CD8-positive, alpha-beta memory T cell (primary cell): ENCODE measurements around the gene MRPS30. TPM values are rescaled to one million over a fixed set of nuclear protein-coding genes. Genes with fewer than 3 reads are reported as not detected.
"Not testable (repeated sequence)": the region's sequence is repeated elsewhere in the genome, so short reads cannot be mapped to it uniquely, and the experiment has no call there.

Experiments
- CTCF ChIA-PET: fragments of 350-600 bp; sonication (Branson Sonifier 250); formaldehyde crosslinking; loops from one replicate; lab custom pipeline; 2021; ENCODE audit warnings: antibody characterized with exemption; lab: Charles Lee
- POLR2A ChIA-PET: fragments of 350-600 bp; sonication (Branson Sonifier 250); formaldehyde crosslinking; loops from one replicate; lab custom pipeline; 2021; ENCODE audit warnings: antibody characterized with exemption; lab: Charles Lee
- DNase-seq, 5 donors: peaks; one replicate each; pipeline versions ENCODE4 v3.0.0 to v3.0.0-alpha.2; 2020 to 2022; ENCODE audit warnings: mixed read lengths in 1 of 5
- H3K27ac ChIP-seq: one replicate; pipeline ENCODE4 v1.7.0; 2013; ENCODE audit warnings: low read depth, mild to moderate bottlenecking, low read length, moderate library complexity
- H3K27me3 ChIP-seq: 2 replicates; pipeline ENCODE4 v1.7.0; 2013; ENCODE audit warnings: low read length, mild to moderate bottlenecking; ENCODE audit not compliant: insufficient read depth, poor library complexity, severe bottlenecking
- H3K36me3 ChIP-seq: 2 replicates; pipeline ENCODE4 v1.7.0; 2013; ENCODE audit warnings: mild to moderate bottlenecking, low read length, moderate library complexity; ENCODE audit not compliant: insufficient read depth
- H3K4me1 ChIP-seq: 2 replicates; pipeline ENCODE4 v1.7.0; 2013; ENCODE audit warnings: mild to moderate bottlenecking, low read length, moderate library complexity; ENCODE audit not compliant: insufficient read depth
- H3K4me3 ChIP-seq: 2 replicates; pipeline ENCODE4 v1.7.0; 2013; ENCODE audit warnings: mild to moderate bottlenecking, low read length
- H3K9me3 ChIP-seq: 2 replicates; pipeline ENCODE4 v1.7.0; 2013; ENCODE audit warnings: mild to moderate bottlenecking, low read length
- H3K27ac Mint-ChIP-seq, 8 donors: one replicate each; pipeline ENCODE4 v1.8.0; 2020 to 2021; ENCODE audit warnings: mixed read lengths in 8 of 8, mild to moderate bottlenecking in 6 of 8, inconsistent platforms in 3 of 8, moderate library complexity in 3 of 8
- H3K27me3 Mint-ChIP-seq, 2 donors: one replicate each; pipeline ENCODE4 v1.8.0; 2020 to 2021; ENCODE audit warnings: mixed read lengths in 2 of 2, mild to moderate bottlenecking in 1 of 2, moderate library complexity in 1 of 2
- H3K36me3 Mint-ChIP-seq, 3 donors: one replicate each; pipeline ENCODE4 v1.8.0; 2020 to 2021; ENCODE audit warnings: mixed read lengths in 3 of 3, inconsistent platforms in 1 of 3, mild to moderate bottlenecking in 1 of 3
- H3K4me1 Mint-ChIP-seq, 3 donors: one replicate each; pipeline ENCODE4 v1.8.0; 2020 to 2021; ENCODE audit warnings: mixed read lengths in 3 of 3, inconsistent platforms in 1 of 3, mild to moderate bottlenecking in 1 of 3
- H3K4me3 Mint-ChIP-seq, 7 donors: one replicate each; pipeline ENCODE4 v1.8.0; 2020 to 2021; ENCODE audit warnings: mixed read lengths in 7 of 7, mild to moderate bottlenecking in 6 of 7, moderate library complexity in 4 of 7, inconsistent platforms in 2 of 7
- H3K9me3 Mint-ChIP-seq, 5 donors: one replicate each; pipeline ENCODE4 v1.8.0; 2020 to 2022; ENCODE audit warnings: mixed read lengths in 5 of 5, mild to moderate bottlenecking in 3 of 5, moderate library complexity in 2 of 5, inconsistent platforms in 1 of 5
- polyA plus RNA-seq: library from polyadenylated mRNA; unstranded; fragments of 300-500 nt; fragmentation: Illumina TruSeq; gene quantifications from one replicate; pipeline ENCODE4 v1.2.3, GENCODE V29; 2021
- total RNA-seq, 2 experiments: library from RNA; stranded (reverse); gene quantifications; one replicate each; pipeline ENCODE4 v1.2.3, GENCODE V29; 2021

Gene MRPS30
- total RNA-seq (10 to 100 TPM; 58.6 to 62.9 TPM), polyA plus RNA-seq (65.0 TPM)

DNA sequence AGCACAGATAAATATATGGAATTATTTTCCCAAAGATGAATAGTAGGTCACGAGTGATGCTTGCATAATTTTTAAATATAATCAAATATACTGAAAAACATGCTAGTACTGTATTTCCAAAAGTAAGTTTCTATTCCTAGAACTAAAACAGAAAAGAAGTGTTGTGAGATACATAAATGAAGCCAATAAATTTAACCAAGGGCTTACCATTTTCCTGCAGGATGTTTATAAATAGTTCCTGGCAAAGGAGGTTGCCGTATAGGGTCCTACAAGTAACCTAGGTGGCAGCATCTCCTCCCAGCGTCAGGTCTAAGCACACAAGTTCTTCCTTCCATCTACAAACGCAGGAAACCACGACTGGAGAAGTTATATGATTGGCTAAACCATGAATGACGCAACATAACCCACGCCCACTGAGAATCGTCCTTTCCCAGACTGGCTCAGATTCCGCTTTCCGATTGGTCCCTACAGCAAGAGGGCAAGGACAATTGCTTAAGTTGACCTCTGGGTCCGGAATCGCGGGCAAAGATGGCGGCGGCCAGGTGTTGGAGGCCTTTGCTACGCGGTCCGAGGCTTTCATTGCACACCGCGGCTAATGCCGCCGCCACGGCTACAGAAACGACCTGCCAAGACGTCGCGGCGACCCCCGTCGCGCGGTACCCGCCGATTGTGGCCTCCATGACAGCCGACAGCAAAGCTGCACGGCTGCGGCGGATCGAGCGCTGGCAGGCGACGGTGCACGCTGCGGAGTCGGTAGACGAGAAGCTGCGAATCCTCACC lies at the start of gene MRPS30:
Gene MRPS30, plus strand, starts transcription at position 513 of the 780 bp plus-strand sequence. Its CDS starts 16 bp downstream, at position 529.
- Histone ChIP-seq H3K27ac (peak within 1 kb of the TSS; percentile 91), H3K4me3 (peak within 1 kb of the TSS; percentile 94), H3K4me1 (peaks cover 17% of the 10 kb centered on the region), H3K9me3 (no peaks in the 10 kb centered on the region), H3K27me3 (no peaks in the 10 kb centered on the region), H3K36me3 (peaks cover 8% of the 10 kb centered on the region)
- CTCF ChIA-PET: no interaction called here
- Mint-ChIP-seq H3K4me3 (peak within 1 kb of the TSS; percentile 83 to 96 (median 95)), H3K27ac (peak within 1 kb of the TSS; percentile 81 to 98 (median 96)), H3K4me1 (peaks cover 34 to 42% (median 41%) of the 10 kb centered on the region in 3 donors), H3K9me3 (no peaks in the 10 kb centered on the region), H3K36me3 (peaks cover 0 to 33% (median 2%) of the 10 kb centered on the region in 3 donors), H3K27me3 (peaks cover 2 to 4% of the 10 kb centered on the region in 2 donors)
- POLR2A ChIA-PET: interaction anchor here (1.7 kb wide), 1 partner anchor 1325 kb away, joined by 6 read pairs; the partner anchor contains the start of gene TMEM267
- DNase-seq: peak; percentile 77 to 95 (median 93)

DNA sequence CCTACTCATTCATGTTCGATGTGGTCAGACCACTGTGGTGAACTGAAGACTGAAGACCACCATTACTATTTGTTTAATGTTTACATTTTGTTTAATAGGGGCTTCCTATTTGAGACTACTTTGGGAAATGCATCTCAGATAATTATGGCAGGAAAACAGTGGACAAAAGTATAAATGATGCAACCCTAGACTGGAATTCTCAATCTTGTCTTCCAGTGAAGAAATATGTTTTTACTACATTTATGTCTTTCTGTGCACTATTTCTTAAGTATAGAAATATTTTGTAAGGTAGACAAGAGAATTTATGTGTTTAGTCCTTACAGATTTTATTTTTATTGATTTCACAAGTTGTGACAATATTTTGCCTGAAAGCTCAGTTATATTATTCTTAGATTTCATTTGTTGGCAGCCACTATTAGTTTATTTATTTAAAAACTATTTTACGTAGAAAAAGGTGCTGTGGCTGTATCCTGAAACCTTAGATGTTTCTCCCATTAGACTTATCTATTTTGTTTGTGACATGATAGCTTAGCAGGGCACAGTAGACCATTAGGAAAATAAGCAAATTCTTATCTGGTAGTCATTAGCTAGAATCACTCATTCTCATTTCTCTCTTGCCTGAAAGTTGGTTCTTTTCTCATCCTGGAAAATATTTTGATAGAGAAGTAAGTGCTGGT lies 39.4 kb upstream of the MRPS30 start:
- H3K27ac ChIP-seq: no peak overlapping the region
- H3K27ac Mint-ChIP-seq: peak overlapping the region in 1 of 8 donors; percentile 32
- H3K4me3 Mint-ChIP-seq: no peak overlapping the region
- H3K36me3 ChIP-seq: no peaks in the 10 kb centered on the region
- H3K4me3 ChIP-seq: no peak overlapping the region
- no peaks in the 10 kb centered on the region for H3K27me3 ChIP-seq
- ChIA-PET CTCF (no interaction called here), POLR2A (no interaction called here)
- H3K9me3 ChIP-seq: no peaks in the 10 kb centered on the region
- H3K27me3 Mint-ChIP-seq: peaks cover 1 to 25% of the 10 kb centered on the region in 2 donors
- no peaks in the 10 kb centered on the region for H3K4me1 ChIP-seq
- H3K9me3 Mint-ChIP-seq: no peaks in the 10 kb centered on the region
- no peaks in the 10 kb centered on the region for H3K4me1 Mint-ChIP-seq
- DNase-seq: no peak
- no peaks in the 10 kb centered on the region for H3K36me3 Mint-ChIP-seq

DNA sequence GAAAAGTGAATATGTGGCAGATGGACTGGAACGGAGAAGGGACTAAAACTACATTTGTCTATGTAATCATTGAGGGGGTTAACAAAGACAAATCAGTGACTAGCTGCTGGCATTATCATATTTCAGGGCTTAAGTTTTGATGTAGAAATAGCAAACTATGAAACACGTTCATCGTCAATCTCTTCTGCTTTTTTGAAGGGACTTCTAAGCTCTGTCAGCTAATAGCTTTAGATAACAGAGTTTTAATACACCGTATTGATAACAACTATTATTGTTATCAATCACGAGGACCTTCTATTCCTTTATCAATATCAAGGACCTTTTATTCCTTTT lies 38.9 kb upstream of the MRPS30 start:
- Mint-ChIP-seq H3K27me3 (peaks cover 1 to 25% of the 10 kb centered on the region in 2 donors), H3K9me3 (no peaks in the 10 kb centered on the region), H3K36me3 (no peaks in the 10 kb centered on the region), H3K4me3 (no peak overlapping the region), H3K4me1 (no peaks in the 10 kb centered on the region), H3K27ac (peak overlapping the region in 1 of 8 donors; percentile 32)
- H3K4me3 ChIP-seq: no peak overlapping the region
- POLR2A ChIA-PET: no interaction called here
- no peaks in the 10 kb centered on the region for H3K9me3 ChIP-seq
- H3K27me3 ChIP-seq: no peaks in the 10 kb centered on the region
- no peak for DNase-seq
- no peaks in the 10 kb centered on the region for H3K36me3 ChIP-seq
- no peaks in the 10 kb centered on the region for H3K4me1 ChIP-seq
- CTCF ChIA-PET: no interaction called here
- H3K27ac ChIP-seq: no peak overlapping the region

DNA sequence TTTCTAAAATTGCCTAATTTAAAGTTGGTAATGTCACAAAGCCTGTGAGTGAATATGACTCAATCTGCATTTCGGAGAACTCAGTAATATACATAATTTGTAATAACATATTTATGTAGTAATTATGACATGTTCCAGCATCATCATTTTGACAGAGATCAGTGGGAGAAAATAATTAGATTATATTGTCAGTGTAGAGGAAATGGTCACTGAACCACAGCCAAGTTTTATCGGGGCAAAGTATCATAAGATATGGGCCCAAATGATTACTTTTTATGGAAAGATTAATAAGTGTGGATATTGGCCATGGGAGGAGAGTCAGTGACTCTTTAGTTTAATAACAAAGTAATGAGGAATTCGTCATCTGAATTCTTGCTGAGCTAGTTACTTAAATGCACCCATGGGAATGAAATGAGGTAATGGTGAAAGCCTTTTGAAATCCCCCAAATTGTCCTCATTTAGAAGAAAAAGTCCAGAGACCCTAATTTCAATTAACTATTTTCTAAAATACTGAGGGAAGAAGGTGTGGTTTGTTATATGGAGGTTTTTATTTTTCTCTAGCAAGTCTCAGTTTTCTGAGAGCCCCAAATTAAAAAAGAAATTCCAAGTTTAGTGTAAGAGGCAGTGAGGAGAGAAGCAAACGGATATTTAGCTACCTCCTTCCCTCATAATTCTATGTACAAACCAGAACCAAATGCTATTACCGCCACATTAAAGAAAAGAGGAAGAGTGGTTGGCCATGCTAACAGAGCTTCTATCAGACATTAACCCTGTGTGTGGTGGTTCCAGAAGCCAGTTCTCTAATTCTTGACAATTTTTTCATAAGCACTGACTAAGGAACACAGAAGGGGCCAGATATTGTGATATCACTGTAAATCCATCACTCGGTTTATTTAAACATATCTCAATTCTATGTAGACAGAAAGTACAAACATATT lies 37.7 kb upstream of the MRPS30 start:
- H3K4me3 ChIP-seq: no peak overlapping the region
- DNase-seq: no peak
- no peaks in the 10 kb centered on the region for H3K36me3 ChIP-seq
- H3K4me1 ChIP-seq: no peaks in the 10 kb centered on the region
- H3K36me3 Mint-ChIP-seq: no peaks in the 10 kb centered on the region
- H3K9me3 Mint-ChIP-seq: no peaks in the 10 kb centered on the region
- no peak overlapping the region for H3K4me3 Mint-ChIP-seq
- H3K27ac ChIP-seq: no peak overlapping the region
- H3K9me3 ChIP-seq: no peaks in the 10 kb centered on the region
- H3K27ac Mint-ChIP-seq: no peak overlapping the region
- POLR2A ChIA-PET: no interaction called here
- no peaks in the 10 kb centered on the region for H3K27me3 ChIP-seq
- H3K4me1 Mint-ChIP-seq: no peaks in the 10 kb centered on the region
- CTCF ChIA-PET: no interaction called here
- H3K27me3 Mint-ChIP-seq: peaks cover 1 to 25% of the 10 kb centered on the region in 2 donors

DNA sequence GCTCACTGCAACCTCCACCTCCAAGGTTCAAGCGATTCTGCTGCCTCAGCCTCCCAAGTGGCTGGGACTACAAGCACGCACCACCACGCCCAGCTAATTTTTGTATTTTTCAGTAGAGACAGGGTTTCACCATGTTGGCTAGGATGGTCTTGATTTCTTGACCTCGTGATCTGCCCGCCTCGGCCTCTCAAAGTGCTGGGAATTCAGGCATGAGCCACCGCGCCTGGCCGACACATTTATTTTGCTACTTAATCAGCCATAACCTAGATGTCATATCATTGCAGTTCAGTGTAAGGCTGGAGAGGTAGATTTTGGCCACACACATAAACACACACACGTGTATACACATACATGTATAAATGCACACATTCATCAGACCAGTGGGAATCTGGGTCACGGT lies 36.4 kb upstream of the MRPS30 start:
- H3K27me3 Mint-ChIP-seq: peaks cover 1 to 25% of the 10 kb centered on the region in 2 donors
- H3K4me3 Mint-ChIP-seq, H3K9me3 ChIP-seq, H3K27me3 ChIP-seq, H3K36me3 Mint-ChIP-seq, DNase-seq, H3K4me1 Mint-ChIP-seq, H3K4me3 ChIP-seq, H3K36me3 ChIP-seq, POLR2A ChIA-PET, H3K9me3 Mint-ChIP-seq, CTCF ChIA-PET, H3K4me1 ChIP-seq, H3K27ac ChIP-seq, H3K27ac Mint-ChIP-seq: not testable (repeated sequence)

DNA sequence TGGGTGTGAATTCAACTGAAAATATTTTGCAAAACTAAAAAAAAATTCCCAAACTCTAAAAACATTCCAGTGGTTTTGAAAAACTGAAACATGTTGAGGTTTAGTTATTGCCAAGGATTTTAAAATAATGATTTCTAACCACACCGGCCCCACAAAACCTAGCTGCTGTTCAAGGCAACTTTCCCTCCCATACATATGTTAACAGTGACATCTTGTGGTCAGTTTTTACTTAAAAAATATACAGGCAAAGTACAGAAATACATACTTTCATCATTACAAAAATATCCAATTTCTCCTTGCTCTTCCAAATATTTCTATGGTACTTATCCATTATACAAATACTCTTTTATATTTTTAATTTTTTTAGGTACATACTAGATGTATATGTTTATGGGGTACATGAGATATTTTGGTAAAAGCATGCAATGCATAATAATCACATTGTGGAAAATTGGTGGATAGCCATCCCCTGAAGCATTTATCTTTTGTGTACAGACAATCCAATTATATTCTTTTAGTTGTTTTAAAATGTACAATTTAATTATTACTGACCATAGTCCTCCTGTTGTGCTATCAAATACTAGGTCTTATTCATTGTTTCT lies 34.4 kb upstream of the MRPS30 start:
- Histone ChIP-seq H3K27ac (no peak overlapping the region), H3K27me3 (no peaks in the 10 kb centered on the region), H3K36me3 (no peaks in the 10 kb centered on the region), H3K4me1 (no peaks in the 10 kb centered on the region), H3K9me3 (no peaks in the 10 kb centered on the region), H3K4me3 (no peak overlapping the region)
- ChIA-PET CTCF (interaction anchor here (1.3 kb wide), 1 partner anchor 1044 kb away, joined by 5 read pairs; no protein-coding TSS in a partner anchor), POLR2A (no interaction called here)
- peaks cover 1 to 25% of the 10 kb centered on the region in 2 donors for H3K27me3 Mint-ChIP-seq
- no peaks in the 10 kb centered on the region for H3K9me3 Mint-ChIP-seq
- DNase-seq: peak in 2 of 5 donors; percentile 4 to 19
- H3K36me3 Mint-ChIP-seq: no peaks in the 10 kb centered on the region
- no peak overlapping the region for H3K4me3 Mint-ChIP-seq
- H3K4me1 Mint-ChIP-seq: no peaks in the 10 kb centered on the region
- no peak overlapping the region for H3K27ac Mint-ChIP-seq

DNA sequence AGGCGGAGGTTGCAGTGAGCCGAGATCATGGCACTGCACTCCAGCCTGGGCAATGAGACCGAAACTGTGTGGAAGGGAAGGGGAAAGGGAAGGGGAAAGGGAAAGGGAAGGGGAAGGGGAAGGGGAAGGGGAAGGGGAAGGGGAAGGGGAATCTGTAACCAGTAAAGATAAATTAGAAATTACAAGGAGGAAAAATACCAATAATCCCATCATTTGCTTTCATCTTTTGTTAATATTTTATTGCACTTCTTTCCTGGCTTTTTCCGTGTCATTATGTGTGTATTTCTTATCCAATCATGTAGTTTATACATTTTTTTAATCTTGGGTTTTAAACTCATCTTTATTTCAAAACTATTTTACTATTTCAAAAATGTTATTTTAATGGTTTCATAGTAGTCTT lies 29.6 kb upstream of the MRPS30 start:
- H3K27me3 Mint-ChIP-seq: no peaks in the 10 kb centered on the region
- H3K4me1 Mint-ChIP-seq: no peaks in the 10 kb centered on the region
- no peaks in the 10 kb centered on the region for H3K36me3 Mint-ChIP-seq
- no peaks in the 10 kb centered on the region for H3K36me3 ChIP-seq
- H3K4me3 ChIP-seq: no peak overlapping the region
- ChIA-PET POLR2A (no interaction called here), CTCF (no interaction called here)
- no peaks in the 10 kb centered on the region for H3K27me3 ChIP-seq
- H3K27ac ChIP-seq: no peak overlapping the region
- no peaks in the 10 kb centered on the region for H3K9me3 Mint-ChIP-seq
- no peaks in the 10 kb centered on the region for H3K4me1 ChIP-seq
- no peak overlapping the region for H3K4me3 Mint-ChIP-seq
- H3K9me3 ChIP-seq: no peaks in the 10 kb centered on the region
- no peak for DNase-seq
- H3K27ac Mint-ChIP-seq: no peak overlapping the region
